NCI-H2029 (cell line): ENCODE data around the gene BNC2.
"Not testable (repeated sequence)": the region's sequence is repeated elsewhere in the genome, so short reads cannot be mapped to it uniquely, and the experiment has no call there.

Experiments
- DNase-seq: peaks from one replicate; lab custom pipeline; 2025; lab: John Stamatoyannopoulos, UW

The BNC2 gene

DNA sequence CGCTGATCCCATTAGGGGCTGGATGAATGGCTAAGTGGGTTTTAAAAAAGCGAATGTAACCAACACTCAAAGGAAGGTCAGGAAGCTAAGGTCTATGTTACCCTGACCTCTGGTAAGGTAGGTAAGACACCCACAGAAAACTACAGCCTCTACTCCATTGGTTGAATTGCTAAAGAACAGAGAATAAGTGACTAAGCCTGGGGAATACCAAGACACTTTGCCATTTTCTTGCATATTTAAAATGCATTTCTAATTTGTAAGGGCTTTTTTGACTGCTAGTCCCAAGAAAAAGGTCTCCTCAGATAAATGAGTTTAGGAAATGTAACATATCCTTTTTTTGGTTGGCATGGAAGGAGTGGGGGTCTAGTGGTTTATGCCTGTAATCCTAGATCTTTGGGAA is 368.7 kb downstream of the BNC2 start:
- DNase-seq, result no peak

DNA sequence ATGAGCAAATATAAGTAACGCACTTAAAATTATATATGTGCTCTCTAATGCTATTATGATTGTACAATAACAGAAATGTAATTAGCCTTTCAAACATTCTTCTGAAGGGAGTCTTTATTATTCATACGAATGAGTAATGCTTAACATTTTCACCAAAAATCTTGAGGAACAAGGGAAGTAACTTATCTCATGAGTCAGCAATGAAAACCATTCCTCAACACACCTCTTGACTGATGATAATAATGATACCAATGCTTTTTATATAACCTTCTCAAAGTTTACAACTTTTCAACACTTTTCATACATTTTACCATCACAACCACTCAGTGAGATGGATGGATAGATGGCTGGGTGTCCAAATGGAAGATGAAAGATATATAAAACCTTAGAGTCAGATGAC is 369.3 kb downstream of the BNC2 start:
- no peak for DNase-seq

DNA sequence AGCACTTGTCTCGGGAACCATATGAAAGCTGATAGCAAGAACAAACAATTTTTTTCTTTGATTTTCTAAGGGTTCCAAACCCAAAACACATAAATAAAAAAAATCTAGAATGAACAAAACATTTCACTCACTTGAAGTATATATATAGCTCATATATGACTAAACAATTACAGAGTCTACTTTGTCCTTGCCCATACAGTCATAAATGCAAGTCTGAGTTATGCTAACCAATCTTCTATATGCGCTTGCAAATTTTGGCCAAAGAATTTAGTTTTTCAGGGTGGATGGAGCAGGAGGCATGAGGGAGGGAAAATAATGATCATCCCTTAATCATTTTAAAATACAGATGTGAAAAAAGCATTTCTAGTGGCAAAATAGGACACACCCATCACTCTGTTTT is 370.1 kb downstream of the BNC2 start:
- no peak for DNase-seq

DNA sequence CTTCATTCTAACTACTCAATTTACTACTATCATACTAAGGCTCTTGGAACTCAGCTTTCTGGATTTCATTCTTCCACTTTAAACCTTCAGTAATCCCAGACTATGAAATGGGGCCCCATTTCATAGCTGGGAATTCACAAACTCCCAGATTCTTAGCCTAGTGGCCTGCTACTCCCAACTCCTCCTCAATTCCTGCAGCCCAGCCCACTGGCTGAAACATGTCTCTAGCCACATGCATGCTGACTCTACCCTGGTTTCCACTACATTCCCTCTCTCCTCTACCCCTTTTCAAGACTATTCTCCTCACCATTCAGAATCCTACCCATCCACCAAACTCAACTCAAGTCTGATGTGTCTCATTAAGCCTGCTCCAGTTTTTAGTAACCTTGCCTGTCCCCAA is 370.6 kb downstream of the BNC2 start:
- no peak for DNase-seq

DNA sequence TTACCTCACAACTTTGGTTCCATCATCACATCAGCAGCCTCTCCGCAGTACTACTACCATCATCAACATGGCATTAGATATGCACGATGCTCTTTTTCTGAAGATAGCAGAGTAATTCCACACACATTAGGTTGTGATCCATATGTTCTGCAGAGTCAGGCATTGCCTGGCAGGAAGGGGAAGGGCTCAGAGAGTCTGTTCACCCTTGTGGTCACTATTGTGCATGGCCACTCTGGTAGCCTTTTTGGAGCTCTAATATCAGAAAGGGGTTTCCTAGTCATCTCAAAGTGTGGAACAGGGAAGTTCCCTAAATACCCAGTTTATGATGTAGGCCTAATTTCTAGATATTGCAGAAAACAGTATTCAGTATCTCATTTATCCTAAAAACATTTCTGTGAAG is 373.6 kb downstream of the BNC2 start:
- no peak for DNase-seq

DNA sequence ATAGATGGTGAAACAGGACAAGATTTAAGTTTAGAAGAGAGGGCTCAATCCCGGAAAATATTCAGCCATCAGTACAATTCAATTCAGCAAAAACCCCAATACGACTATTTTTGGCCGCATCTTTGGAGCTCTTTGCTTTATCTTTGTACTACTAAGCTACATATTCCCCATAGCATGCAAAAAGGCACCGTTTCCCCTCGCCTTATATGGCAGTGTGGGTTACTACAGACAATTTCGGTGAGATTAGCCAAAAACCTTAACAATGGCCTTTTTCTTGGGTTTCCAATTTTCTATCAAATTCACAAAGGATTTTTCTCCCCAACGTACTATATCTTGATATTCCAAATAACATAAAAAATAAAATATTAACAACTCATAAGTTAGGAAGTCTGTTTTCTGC is 382.6 kb downstream of the BNC2 start:
- no peak for DNase-seq

DNA sequence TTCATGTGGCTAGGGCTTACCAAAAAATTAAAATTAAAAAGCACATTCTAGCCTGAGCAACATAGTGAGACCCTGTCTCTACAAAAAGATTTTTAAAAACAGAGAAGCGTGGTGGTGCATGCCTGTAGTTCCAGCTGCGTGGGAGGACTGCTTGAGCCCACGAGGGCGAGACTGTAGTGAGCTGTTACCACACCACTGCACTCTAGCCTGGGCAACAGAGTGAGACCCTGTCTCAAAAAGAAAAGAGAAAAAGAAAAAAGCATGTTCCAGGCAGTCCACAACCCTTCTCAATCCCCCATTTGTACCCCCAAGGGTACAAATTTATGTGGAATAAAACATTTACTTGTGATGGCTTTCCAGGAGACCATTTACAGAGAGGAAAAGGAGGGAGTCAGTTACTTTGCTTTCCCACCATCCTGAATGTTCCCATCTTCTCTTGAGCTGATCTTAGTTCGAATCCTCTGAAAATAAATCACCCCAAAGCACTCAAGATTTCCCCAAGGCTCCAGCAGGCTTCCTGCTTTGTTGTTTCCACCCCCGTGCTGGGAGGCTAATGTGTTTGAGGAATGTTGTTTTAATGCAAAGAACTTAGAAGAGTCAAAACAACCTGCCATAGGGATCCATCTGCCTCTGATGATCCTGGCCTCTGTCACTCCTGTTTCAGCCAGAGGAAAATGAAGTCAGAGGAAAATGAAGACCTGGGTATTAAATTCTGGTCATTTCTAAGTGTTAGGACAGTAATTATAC is 384.7 kb downstream of the BNC2 start:
- DNase-seq, result no peak

DNA sequence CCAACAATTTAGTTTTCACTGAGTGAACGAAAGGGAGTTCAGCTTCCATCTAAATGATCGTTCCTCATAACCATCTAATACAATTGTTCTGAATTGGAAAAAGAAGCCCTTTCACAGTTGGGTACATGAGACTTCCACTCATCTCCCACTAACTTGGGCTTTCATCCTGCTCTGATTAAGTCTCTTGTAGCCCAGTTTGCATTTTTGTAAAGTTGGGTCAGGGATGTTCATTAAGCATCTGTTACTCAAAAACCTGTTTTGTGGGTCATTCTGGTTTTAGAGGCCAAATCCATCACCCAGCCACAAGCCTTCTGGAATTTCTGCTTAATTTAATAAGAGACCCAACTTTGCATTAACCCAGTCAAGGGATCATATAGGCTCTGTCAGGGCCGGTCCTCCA is 385.3 kb downstream of the BNC2 start:
- no peak for DNase-seq

DNA sequence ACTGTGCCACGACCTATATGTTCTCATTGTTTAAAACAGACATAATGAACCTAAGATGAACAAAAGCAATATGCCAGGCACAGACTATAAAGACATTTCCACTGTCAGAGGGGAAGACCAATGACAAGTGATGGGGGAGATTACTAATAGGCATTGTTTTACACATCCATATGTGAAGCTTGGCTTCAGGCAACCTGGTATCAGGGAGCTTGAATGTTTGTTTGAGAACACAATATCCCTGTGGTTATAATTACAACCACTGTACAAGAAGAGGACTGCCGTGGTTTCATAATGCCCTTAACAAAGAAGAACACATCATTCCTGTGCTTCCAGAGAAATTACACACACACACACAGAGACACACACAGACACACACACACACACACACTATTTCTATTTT is 385.7 kb downstream of the BNC2 start:
- no peak for DNase-seq

DNA sequence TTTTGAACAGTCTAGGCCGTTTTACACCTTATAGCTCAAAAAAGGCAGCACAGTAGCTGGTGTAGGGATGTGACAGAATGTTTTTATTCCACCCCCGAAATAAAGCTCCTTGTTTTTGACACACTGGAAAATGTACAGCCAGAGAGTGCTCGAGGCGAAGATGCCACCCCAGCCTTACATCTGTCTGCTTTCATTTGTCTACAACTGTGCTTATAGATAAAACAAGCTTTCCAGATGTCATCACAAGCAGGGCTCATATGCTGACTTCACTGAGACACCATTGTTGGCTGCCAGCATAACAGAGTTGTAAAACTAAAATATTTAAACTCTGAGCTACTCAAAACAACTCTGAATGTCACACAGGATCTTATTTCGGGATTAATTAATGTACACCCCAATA is 386.3 kb downstream of the BNC2 start:
- DNase-seq, result no peak

DNA sequence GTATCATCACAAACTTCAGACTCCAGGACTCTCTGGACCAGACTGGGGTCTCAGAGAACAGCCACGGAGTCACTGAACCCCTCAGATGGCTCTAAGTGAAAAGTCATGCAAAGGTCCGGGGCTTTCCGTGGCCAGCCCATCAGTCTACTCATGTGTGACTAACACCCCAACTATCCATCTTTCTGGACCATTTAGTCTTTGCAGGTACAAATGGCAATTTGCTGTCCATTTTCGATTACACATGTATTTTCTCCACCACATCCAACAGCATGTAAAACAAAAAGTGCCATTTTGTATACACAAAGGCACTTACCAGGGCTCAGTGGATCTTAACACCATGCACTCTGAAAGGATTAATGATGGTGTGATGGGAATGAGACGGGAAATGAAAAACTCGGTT is 387.7 kb downstream of the BNC2 start:
- no peak for DNase-seq

DNA sequence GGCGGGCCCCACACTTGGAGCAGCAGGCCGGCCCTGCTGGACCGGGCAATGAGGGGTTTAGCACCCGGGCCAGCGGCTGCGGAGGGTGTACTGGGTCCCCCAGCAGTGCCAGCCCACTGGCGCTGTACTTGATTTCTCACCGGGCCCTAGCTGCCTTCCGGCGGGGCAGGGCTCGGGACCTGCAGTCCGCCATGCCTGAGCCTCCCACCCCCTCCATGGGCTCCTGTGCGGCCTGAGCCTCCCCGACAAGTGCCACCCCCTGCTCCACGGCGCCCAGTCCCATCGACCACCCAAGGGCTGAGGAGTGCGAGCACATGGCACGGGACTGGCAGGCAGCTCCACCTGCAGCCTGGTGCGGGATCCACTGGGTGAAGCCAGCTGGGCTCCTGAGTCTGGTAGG is 389.9 kb downstream of the BNC2 start:
- not testable (repeated sequence) for DNase-seq

DNA sequence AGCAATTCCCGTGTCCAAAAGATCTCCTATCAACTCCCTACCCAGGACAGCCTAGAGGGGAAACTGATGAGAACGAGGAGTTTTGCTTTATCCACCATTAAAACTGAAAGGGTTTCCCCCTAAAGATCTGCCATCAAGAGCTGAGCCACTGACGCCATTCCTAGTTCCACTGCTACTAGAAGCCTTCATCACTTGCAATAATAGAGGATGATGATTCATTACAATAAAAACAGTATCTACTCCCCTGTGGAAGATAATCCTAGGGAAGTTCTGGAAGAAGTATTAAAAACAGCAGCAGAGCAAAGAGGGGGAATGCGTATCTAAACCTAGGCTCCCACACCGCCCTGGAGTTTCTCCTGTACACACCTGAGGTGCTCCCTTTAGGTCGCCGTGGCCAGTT is 394.5 kb downstream of the BNC2 start:
- DNase-seq, result no peak

DNA sequence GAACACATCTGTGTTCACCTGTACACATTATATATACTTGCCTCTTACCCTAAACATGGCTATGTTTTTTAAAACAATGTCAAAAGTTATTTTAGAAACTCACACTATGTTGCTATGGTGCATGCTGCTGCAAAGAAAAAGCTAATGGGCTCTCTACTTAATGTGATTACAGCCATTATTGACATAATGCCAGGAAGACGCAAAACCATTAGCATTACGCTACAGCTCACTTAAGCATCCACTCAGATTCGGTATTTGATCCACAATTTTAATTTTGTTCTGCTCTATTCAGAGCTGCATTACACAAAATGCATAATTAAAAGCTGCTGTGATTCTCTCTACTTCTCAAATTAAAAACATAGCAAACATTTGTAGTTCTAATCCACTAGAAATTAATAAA is 395.2 kb downstream of the BNC2 start:
- DNase-seq, result no peak

DNA sequence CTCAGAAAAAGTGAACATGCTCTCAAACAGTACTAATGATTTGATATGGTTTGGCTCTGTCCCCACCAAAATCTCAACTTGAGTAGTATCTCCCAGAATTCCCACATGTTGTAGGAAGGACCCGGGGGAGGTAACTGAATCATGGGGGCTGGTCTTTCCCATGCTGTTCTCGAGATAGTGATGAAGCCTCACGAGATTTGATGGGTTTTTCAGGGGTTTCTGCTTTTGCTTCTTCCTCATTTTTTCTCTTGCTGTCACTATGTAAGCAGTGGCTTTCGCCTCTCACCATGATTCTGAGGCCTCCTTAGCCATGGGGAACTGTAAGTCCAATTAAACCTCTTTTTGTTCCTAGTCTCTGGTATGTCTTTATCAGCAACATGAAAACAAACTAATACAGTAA is 401.3 kb downstream of the BNC2 start:
- no peak for DNase-seq

DNA sequence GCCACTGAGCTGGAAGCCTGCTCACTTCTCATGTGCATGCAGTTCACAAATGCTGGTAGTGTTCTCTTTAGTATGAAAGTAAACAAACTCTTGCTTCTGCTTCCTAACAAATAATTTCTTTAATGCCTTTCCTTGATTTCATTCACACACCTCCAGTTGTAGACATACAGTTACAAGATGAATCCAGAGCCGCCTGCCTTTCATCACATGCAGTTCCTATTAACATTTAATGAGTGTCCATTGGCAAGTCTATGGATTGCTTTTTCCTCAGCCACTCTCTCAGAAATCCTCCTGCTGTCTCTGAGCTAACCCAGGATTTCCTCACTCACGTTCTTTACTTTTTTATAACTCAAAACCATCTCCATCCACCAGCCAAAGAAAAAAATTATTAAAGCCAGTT is 408.6 kb downstream of the BNC2 start:
- no peak for DNase-seq

DNA sequence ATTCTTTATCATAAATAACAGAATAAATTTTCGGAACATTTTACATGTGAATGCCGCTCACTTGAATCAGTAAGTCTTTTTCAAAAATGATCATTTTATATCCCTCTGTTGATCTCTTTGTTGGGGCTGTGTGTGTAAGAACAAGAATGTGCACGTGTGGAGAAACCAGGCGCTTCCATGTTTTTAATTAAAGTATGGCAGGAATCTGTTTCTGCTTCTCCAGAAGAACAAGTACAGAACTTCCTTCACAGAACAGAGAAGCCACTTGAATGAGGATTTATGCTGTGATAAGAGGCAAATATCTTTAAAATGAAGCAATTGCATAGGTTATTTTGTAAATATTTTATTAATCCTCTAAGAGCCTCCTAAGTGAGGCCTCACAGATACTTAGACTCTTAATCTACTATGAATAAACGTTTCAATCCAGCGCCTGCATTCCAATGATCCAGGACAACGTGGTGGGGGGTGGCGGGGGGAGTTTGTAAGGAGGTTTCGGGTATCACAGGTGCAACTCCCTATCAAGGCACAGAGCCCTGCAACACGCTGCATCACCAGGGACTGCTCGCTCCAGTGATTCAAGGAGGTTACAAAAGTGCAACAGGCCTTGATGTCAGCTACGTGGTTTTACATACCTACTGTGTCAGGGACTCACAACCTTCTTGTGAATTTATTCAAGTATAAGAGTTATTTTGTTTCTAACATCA is 409.2 kb downstream of the BNC2 start:
- no peak for DNase-seq

DNA sequence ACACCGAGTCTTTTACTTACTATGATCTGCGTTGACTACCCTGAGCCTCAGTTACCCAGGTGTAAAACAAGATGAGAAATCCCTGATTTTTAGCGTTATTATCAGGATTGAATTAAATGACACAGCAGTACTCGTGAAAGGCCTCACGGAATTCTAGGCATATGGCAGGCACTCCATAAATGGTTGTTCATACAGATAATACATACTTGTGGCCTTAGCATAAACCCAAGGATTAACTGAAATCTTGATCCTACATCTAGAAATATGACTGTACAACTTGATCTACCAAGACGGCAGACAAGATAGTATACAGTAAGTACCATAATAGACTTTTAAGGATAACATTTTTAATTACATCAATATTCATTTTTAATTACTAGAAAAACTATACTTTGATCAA is 409.8 kb downstream of the BNC2 start:
- DNase-seq, result no peak

DNA sequence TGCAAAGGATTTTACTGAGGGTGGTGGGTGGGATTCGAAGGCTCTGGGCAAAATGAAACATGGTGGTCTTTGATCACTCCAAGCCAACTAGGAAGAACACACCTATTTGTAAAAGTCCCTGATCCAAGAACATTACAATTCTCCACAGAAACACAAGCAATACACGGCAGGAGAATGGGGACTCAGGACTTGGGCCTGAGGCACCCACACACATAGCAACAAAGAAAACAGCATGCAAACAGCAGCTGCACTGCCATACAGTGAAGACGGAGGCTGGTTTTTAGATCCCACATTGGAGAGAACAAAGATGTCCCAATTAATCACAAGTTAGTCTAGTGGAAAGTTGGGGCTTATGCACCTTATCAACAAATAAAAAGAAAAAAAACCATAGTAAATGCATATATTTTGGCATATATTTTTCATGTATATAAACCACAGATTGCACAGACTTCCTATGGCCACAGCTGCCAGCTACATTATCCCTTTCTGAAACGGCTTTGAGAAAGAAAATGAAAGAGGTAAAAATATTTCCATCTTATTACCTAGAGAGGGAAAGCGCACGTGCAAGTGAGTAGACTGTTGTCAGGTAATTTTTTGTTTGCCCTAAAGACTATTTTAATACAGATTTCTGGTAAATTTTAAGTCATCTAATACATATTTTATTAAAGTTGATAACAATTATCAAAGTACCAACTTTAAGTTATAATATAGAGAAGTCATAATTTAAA is 410.9 kb downstream of the BNC2 start:
- DNase-seq, result no peak

DNA sequence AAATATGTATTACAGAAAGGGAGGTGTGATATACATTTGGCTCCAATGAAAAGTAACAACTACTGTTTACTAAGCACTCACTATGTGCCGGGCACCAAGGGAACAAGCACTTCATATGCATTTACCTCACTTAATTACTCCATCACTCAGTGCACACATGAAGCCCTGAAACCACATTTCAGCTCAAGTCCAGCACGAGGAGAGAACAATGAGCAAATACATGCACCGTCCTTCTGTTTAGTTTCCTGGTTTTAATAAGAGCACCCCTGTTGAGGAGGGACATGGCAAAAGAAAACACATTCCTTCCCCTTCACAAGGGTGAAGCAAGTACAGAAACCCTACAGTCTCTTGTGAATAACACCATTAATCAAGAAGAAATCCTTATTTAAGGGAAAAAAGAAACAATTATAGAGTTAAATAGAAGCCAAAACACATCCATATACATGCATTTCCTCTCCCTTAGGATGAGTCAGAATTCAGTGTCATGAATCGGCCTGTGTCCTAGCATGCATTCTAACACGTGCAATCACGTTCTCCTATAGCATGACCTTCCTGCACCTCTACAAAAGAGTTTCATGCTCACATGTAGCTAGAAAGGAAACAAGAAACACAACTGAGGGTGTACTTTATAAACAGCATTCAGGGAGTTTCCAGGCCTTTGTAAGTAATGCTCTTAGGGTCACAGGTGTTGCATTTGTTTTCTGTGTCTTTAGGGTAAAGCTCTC is 411.6 kb downstream of the BNC2 start:
- DNase-seq, result no peak

DNA sequence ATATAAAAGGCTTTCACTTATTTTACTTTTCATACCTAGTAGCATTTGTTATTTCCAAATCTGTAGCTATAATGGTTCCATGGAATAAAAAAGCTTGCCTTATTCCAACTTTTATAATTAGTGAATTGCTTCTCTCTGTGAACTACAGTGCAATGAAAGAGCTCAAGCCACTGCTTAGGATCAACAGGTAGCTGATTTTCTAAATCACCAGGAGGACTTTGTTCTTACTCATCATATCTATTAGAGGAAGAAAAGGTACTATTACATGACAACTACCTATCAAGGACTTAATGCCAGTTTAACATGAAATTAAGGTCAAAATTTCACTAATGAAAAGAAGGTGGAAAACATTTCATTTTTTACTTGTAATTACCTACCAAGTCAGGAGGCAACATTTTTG is 414.6 kb downstream of the BNC2 start:
- no peak for DNase-seq

DNA sequence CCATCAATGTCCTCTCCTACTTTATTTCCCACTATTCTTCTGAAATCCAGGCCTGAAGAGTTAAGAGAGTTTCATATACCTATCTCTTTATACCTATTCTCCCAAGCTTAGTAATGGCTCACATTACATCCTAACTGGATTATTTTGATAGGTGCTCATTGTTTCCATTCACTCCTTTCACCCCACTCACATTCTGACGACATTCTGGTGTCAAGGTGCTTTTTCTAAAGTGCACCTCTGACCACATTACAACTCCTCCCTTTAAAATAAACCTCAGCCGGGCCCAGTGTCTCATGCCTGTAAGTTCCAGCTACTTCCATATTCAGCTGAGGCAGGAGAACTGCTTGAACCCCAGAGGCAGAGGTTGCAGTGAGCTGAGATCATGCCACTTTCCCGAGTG is 417.1 kb downstream of the BNC2 start:
- DNase-seq, result no peak

DNA sequence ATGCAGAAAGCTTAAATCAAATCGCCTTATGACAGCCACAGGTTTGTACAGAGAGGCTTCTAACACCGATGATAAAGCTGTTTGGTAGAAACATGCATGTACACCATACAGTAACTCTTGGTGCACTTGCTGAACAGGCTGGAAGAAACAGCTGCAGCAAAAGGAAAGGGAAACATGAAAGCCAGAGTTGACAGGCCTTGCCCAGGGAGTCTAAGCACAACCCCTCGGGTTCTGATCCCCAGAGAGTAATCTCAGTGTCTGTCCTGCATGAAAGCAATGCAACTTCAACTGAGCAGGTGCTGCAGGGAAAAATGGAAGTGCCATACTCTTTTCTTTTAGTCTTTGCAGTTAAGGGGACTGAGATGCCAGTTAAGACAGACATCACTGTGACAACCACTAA is 419.9 kb downstream of the BNC2 start:
- no peak for DNase-seq
